ENCODE data around the gene OR52N2.

- TF ChIP-seq CTCF (IDR thresholded peaks at IDR 0.05) (no peak), POLR2A (IDR thresholded peaks at IDR 0.05) (no peak)
Observed at GRCh38 chr11:5841797-5842196, 33.1 kb downstream of the OR52N2 start, which contains the start of gene OR52E6.
